Natural killer cell (primary cell): ENCODE results near the gene SLC49A3. TPM values are rescaled to one million over a fixed set of nuclear protein-coding genes. Genes with fewer than 3 reads are reported as not detected.
A peak's percentile ranks its signal among the peaks of the same experiment; 100 is the strongest.
"Not testable (repeated sequence)": the region's sequence is repeated elsewhere in the genome, so short reads cannot be mapped to it uniquely, and the experiment has no call there.

ENCODE experiments used
- ATAC-seq, 3 donors: fragments of 150-1000 bp in 2 of 3; fragments of 200-7000 bp in 1 of 3; cut with Tn5 transposase; 1 replicate in 1 of 3; 2 replicates in 2 of 3; pipeline ENCODE4 v1.10.0; 2021; ENCODE audit warnings: mild to moderate bottlenecking in 2 of 3, moderate library complexity in 2 of 3
- DNase-seq, 2 donors: peaks; one replicate each; pipeline versions ENCODE4 v3.0.0 to v3.0.0-alpha.2; 2013 to 2021; ENCODE audit warnings: mixed read lengths in 1 of 2
- H3K27ac ChIP-seq: one replicate; pipeline ENCODE4 v1.5.1; 2013; ENCODE audit warnings: mild to moderate bottlenecking, low read length
- H3K27me3 ChIP-seq: one replicate; pipeline ENCODE4 v1.6.1; 2013; ENCODE audit warnings: low read length; ENCODE audit not compliant: control insufficient read depth, insufficient read depth
- H3K36me3 ChIP-seq: one replicate; pipeline ENCODE4 v1.6.1; 2013; ENCODE audit warnings: low read length; ENCODE audit not compliant: control insufficient read depth, insufficient read depth
- H3K4me1 ChIP-seq: one replicate; pipeline ENCODE4 v1.6.1; 2013; ENCODE audit warnings: low read length; ENCODE audit not compliant: control insufficient read depth, insufficient read depth
- H3K4me3 ChIP-seq: one replicate; pipeline ENCODE4 v1.5.1; 2013; ENCODE audit warnings: low read length
- H3K9me3 ChIP-seq: one replicate; pipeline ENCODE4 v1.6.1; 2013; ENCODE audit warnings: low read length; ENCODE audit not compliant: control insufficient read depth, insufficient read depth
- H3K27ac Mint-ChIP-seq, 2 donors: one replicate each; pipeline ENCODE4 v1.8.0; 2022; ENCODE audit warnings: mild to moderate bottlenecking in 2 of 2, mixed read lengths in 2 of 2, moderate library complexity in 1 of 2
- H3K27me3 Mint-ChIP-seq, 2 donors: one replicate each; pipeline ENCODE4 v1.8.0; 2022; ENCODE audit warnings: low read depth in 2 of 2, mixed read lengths in 2 of 2
- H3K36me3 Mint-ChIP-seq: one replicate; pipeline ENCODE4 v1.8.0; 2022; ENCODE audit warnings: mixed read lengths
- H3K4me1 Mint-ChIP-seq, 2 donors: one replicate each; pipeline ENCODE4 v1.8.0; 2022; ENCODE audit warnings: mixed read lengths in 2 of 2
- H3K4me3 Mint-ChIP-seq: one replicate; pipeline ENCODE4 v1.8.0; 2022; ENCODE audit warnings: mild to moderate bottlenecking, moderate library complexity, mixed read lengths
- H3K9me3 Mint-ChIP-seq, 2 donors: one replicate each; pipeline ENCODE4 v1.8.0; 2022; ENCODE audit warnings: mixed read lengths in 2 of 2
- WGBS: methylation state at CpG from one replicate; pipeline ENCODE4 v1.1.7; 2013; ENCODE audit warnings: missing lambda C conversion rate; ENCODE audit not compliant: insufficient coverage; 5-methylcytosine and 5-hydroxymethylcytosine counted together
- intact Hi-C: fragments of 100-400 bp; cut with micrococcal nuclease; formaldehyde crosslinking; loops from one replicate; pipeline ENCODE4 v1.14.2; 2022
- total RNA-seq, 4 donors: library from RNA; stranded (reverse); fragments of 120-200 nt in 1 of 4; gene quantifications; one replicate each; pipeline versions ENCODE4 v1.2.3 to v1.2.4, GENCODE V29; 2013 to 2022
- TF ChIP-seq, protein P1 (sequence below): fragments of 200-600 bp; IDR thresholded peaks from one replicate; pipeline ENCODE4 v1.8.0; 2022; ENCODE audit warnings: antibody characterized with exemption

The SLC49A3 gene
- total RNA-seq, 3 donors from 2014 or later (not counting 1 experiment from before 2014, with no cell fraction given) = 10.0 to 14.9 (median 10.4) TPM

DNA sequence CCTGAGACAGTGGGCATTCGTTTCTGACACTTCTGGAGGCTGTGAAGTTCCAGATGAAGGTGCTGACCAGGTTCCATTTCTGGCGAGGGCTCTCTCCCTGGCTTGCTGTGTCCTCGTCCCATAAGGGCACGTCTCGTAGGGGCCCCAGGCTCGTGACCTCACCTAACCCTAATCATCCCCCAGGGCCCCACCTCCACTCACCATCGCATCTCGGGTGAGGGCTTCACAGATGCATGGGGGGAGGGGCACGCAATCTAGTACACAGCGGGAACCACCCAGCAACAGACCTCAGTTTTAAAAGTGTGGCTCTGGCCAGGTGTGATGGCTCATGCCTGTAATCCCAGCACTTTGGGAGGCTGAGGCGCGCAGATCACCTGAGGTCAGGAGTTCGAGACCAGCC is 41.5 kb downstream of the SLC49A3 start:
- ATAC-seq = no peak
- Mint-ChIP-seq H3K27me3 (peaks cover 11 to 17% of the 10 kb centered on the region in 2 donors), H3K36me3 (no peaks in the 10 kb centered on the region), H3K27ac (no peak overlapping the region), H3K9me3 (no peaks in the 10 kb centered on the region), H3K4me1 (no peaks in the 10 kb centered on the region), H3K4me3 (no peak overlapping the region)
- WGBS = 71% methylated on average over 13 of the region's 13 CpGs
- intact Hi-C loops = no loop called here
- H3K9me3 ChIP-seq = no peaks in the 10 kb centered on the region
- no peak overlapping the region for H3K27ac ChIP-seq
- H3K27me3 ChIP-seq = peaks cover 2% of the 10 kb centered on the region
- TF ChIP-seq, protein P1, sequence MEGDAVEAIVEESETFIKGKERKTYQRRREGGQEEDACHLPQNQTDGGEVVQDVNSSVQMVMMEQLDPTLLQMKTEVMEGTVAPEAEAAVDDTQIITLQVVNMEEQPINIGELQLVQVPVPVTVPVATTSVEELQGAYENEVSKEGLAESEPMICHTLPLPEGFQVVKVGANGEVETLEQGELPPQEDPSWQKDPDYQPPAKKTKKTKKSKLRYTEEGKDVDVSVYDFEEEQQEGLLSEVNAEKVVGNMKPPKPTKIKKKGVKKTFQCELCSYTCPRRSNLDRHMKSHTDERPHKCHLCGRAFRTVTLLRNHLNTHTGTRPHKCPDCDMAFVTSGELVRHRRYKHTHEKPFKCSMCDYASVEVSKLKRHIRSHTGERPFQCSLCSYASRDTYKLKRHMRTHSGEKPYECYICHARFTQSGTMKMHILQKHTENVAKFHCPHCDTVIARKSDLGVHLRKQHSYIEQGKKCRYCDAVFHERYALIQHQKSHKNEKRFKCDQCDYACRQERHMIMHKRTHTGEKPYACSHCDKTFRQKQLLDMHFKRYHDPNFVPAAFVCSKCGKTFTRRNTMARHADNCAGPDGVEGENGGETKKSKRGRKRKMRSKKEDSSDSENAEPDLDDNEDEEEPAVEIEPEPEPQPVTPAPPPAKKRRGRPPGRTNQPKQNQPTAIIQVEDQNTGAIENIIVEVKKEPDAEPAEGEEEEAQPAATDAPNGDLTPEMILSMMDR = no peak
- no peak overlapping the region for H3K4me3 ChIP-seq
- no peaks in the 10 kb centered on the region for H3K36me3 ChIP-seq
- DNase-seq = no peak
- H3K4me1 ChIP-seq = no peaks in the 10 kb centered on the region

DNA sequence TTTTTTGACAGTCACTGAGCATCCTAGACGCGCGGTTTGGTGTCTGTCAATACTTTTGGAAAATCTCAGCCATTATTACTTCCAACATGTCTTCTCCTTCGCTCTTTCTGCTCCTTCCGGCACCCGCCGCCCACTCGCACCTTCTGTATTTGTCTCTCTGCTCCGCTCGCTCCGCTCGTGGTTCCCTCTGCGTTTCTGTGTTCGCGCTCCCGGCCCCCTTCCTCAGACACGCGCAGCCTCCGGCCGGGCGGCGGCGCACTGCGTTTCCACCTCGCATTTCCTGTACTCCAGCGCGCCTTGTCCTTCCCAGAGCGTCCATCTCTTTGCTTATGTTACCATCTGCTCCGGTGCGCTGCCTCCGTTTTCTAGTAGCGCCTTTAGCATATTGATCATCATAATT is 42.5 kb downstream of the SLC49A3 start:
- ATAC-seq (no peak), DNase-seq (peak in 1 of 2 donors; percentile 28)
- H3K36me3 Mint-ChIP-seq = no peaks in the 10 kb centered on the region
- no peaks in the 10 kb centered on the region for H3K4me1 Mint-ChIP-seq
- H3K27ac ChIP-seq = no peak overlapping the region
- H3K27me3 Mint-ChIP-seq = peaks cover 9 to 17% of the 10 kb centered on the region in 2 donors
- no peak overlapping the region for H3K27ac Mint-ChIP-seq
- TF ChIP-seq, protein P1 = no peak
- no peaks in the 10 kb centered on the region for H3K36me3 ChIP-seq
- no peak overlapping the region for H3K4me3 Mint-ChIP-seq
- H3K27me3 ChIP-seq = peaks cover 2% of the 10 kb centered on the region
- no peak overlapping the region for H3K4me3 ChIP-seq
- 81% methylated on average over 32 of the region's 32 CpGs for WGBS
- no peaks in the 10 kb centered on the region for H3K4me1 ChIP-seq
- H3K9me3 ChIP-seq = no peaks in the 10 kb centered on the region
- H3K9me3 Mint-ChIP-seq = no peaks in the 10 kb centered on the region
- intact Hi-C loops = no loop called here

DNA sequence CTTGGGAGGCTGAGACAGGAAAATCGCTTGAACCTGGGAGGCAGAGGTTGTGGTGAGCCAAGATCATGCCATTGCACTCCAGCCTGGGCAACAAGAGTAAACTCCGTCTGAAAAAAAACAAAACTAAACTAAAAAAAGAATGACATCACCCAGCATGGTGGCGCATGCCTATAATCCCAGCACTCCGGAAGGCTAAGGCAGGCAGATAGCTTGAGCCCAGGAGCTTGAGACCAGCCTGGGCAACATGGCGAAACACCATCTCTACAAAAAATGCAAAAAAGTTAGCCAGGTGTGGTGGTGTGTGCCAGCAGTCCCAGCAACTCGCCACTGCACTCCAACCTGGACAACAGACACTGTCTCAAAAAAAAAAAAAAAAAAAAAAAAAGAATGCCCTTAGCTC is 46.6 kb downstream of the SLC49A3 start:
- H3K36me3 Mint-ChIP-seq, H3K9me3 Mint-ChIP-seq, ATAC-seq, H3K9me3 ChIP-seq, H3K4me3 ChIP-seq, H3K4me1 ChIP-seq, DNase-seq, H3K27ac Mint-ChIP-seq, H3K27me3 ChIP-seq, H3K36me3 ChIP-seq, H3K4me3 Mint-ChIP-seq, H3K4me1 Mint-ChIP-seq, intact Hi-C loops, H3K27ac ChIP-seq: not testable (repeated sequence)
- 88% methylated on average over 5 of the region's 6 CpGs for WGBS
- H3K27me3 Mint-ChIP-seq = peaks cover 12 to 26% of the 10 kb centered on the region in 2 donors

DNA sequence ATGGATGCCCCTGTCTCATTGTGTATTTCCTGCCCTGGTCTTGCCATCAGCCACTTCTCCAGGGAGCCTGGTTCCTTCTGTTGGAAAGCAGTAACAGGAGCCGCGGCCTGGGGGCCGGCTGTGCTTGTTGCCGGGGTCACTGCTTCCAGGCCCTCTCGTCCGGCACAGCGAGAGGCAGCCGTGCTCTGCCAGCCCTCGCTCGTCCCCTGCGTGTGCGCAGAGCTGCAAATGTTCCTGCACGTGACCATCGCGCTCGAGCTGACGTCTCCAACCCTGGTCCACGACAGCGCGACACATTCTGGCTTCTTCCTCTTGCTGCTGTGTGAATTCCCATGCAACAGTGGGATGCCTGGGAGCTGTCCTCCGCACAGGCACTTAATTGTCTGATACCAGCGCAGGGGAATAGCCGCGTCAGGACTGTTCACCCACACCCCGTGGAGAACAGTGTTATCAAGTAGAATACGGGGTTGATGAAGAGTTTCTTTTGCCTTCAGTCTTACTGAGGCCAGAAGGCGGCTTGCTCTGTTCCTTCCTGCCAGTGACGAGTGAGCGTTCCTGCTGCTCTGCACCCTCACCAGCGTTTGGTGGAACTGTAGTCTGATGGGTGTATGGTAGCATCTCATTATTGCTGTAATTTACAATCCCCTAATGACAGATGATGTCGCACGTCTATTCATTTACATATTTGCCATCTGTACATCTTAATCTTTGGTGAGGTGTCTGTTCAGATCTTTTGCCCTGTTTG is 51.2 kb downstream of the SLC49A3 start:
- no peak for ATAC-seq
- no peak overlapping the region for H3K27ac ChIP-seq

More for the DNA sequence above, 51.2 kb downstream of the SLC49A3 start:
- no peaks in the 10 kb centered on the region for H3K4me1 Mint-ChIP-seq
- H3K27me3 Mint-ChIP-seq = peaks cover 3 to 9% of the 10 kb centered on the region in 2 donors
- intact Hi-C loops = no loop called here
- no peak overlapping the region for H3K4me3 Mint-ChIP-seq
- TF ChIP-seq, protein P1 = no peak
- no peaks in the 10 kb centered on the region for H3K4me1 ChIP-seq
- DNase-seq = no peak
- H3K9me3 ChIP-seq = no peaks in the 10 kb centered on the region
- no peaks in the 10 kb centered on the region for H3K36me3 Mint-ChIP-seq
- H3K27me3 ChIP-seq = no peaks in the 10 kb centered on the region
- H3K9me3 Mint-ChIP-seq = no peaks in the 10 kb centered on the region
- no peak overlapping the region for H3K27ac Mint-ChIP-seq
- no peaks in the 10 kb centered on the region for H3K36me3 ChIP-seq
- H3K4me3 ChIP-seq = no peak overlapping the region
- WGBS = 76% methylated on average over 30 of the region's 32 CpGs
